IMR-90 (cell line): Measurements from ENCODE around the gene SMIM9. TPM values are rescaled to one million over a fixed set of nuclear protein-coding genes. Genes with fewer than 3 reads are reported as not detected.

Experiments
- ATAC-seq: fragments of 200-7000 bp; cut with Tn5 transposase; 2 replicates; pipeline ENCODE4 v1.9.1; 2020; ENCODE audit warnings: low read depth, mild to moderate bottlenecking, moderate library complexity
- BruUV-seq: library from RNA; stranded (reverse); fragments of 400-500 nt; replicated peaks from 2 replicates; lab custom pipeline; 2021; lab: Mats Ljungman, UMichigan
- CTCF ChIA-PET: fragments of 300-600 bp; formaldehyde crosslinking; extraction: SDS; loops from one replicate; lab custom pipeline; 2021; ENCODE audit warnings: antibody characterized with exemption; lab: Yijun Ruan, JAX
- POLR2A ChIA-PET: fragments of 300-600 bp; sonication (Branson Sonifier 250); formaldehyde crosslinking; loops from one replicate; lab custom pipeline; 2022; ENCODE audit warnings: antibody characterized with exemption; ENCODE audit not compliant: unreplicated experiment; lab: Charles Lee
- DNase-seq: peaks from one replicate; pipeline ENCODE4 v3.0.0; 2013
- H2AFZ ChIP-seq: replicated peaks from 2 replicates; pipeline ENCODE3; 2013; ENCODE audit warnings: low read length, mild to moderate bottlenecking; ENCODE audit not compliant: poor library complexity
- H2AK5ac ChIP-seq: 2 replicates; pipeline ENCODE4 v1.6.1; 2013; ENCODE audit warnings: low read depth, low read length, inconsistent platforms
- H2AK9ac ChIP-seq: replicated peaks from 2 replicates; pipeline ENCODE3; 2013; ENCODE audit warnings: mild to moderate bottlenecking, low read depth, low read length, moderate library complexity; ENCODE audit not compliant: poor library complexity
- H2BK120ac ChIP-seq: 2 replicates; pipeline ENCODE4 v1.6.1; 2013; ENCODE audit warnings: low read depth, low read length, inconsistent platforms
- H2BK15ac ChIP-seq: 3 replicates; pipeline ENCODE4 v1.6.1; 2013; ENCODE audit warnings: low read depth, low read length, inconsistent platforms
- H2BK20ac ChIP-seq: 2 replicates; pipeline ENCODE4 v1.6.1; 2013; ENCODE audit warnings: low read depth, mild to moderate bottlenecking, inconsistent platforms, low read length, moderate library complexity
- H2BK5ac ChIP-seq: 2 replicates; pipeline ENCODE4 v1.6.1; 2013; ENCODE audit warnings: mild to moderate bottlenecking, low read depth, low read length, inconsistent platforms; ENCODE audit not compliant: poor library complexity, severe bottlenecking
- H3K14ac ChIP-seq: replicated peaks from 2 replicates; pipeline ENCODE4 v1.6.1; 2013; ENCODE audit warnings: low read depth, low read length, inconsistent platforms
- H3K18ac ChIP-seq: 2 replicates; pipeline ENCODE4 v1.6.1; 2013; ENCODE audit warnings: low read depth, low read length, control low read depth
- H3K23ac ChIP-seq: 2 replicates; pipeline ENCODE4 v1.6.1; 2013; ENCODE audit warnings: low read depth, low read length, inconsistent platforms
- H3K27ac ChIP-seq: 2 replicates; pipeline ENCODE4 v1.5.1; 2013; ENCODE audit warnings: mild to moderate bottlenecking, control low read depth, low read length; ENCODE audit not compliant: insufficient read depth
- H3K27me3 ChIP-seq: 2 replicates; pipeline ENCODE4 v1.6.1; 2013; ENCODE audit warnings: low read length; ENCODE audit not compliant: control insufficient read depth, insufficient read depth
- H3K36me3 ChIP-seq: 2 replicates; pipeline ENCODE4 v1.6.1; 2013; ENCODE audit warnings: low read length, mixed read lengths; ENCODE audit not compliant: control insufficient read depth, insufficient read depth
- H3K4ac ChIP-seq: 2 replicates; pipeline ENCODE4 v1.6.1; 2013; ENCODE audit warnings: low read depth, low read length, inconsistent platforms
- H3K4me1 ChIP-seq: 2 replicates; pipeline ENCODE4 v1.6.1; 2013; ENCODE audit warnings: low read length, mixed read lengths; ENCODE audit not compliant: control insufficient read depth, insufficient read depth
- H3K4me2 ChIP-seq: 2 replicates; pipeline ENCODE4 v1.6.1; 2013; ENCODE audit warnings: low read depth, mild to moderate bottlenecking, control low read depth, low read length, moderate library complexity
- H3K4me3 ChIP-seq: 2 replicates; pipeline ENCODE4 v1.5.1; 2013; ENCODE audit warnings: low read depth, mild to moderate bottlenecking, control low read depth, low read length, moderate library complexity; ENCODE audit not compliant: insufficient read depth
- H3K56ac ChIP-seq: 2 replicates; pipeline ENCODE4 v1.6.1; 2013; ENCODE audit warnings: low read length, inconsistent platforms; ENCODE audit not compliant: insufficient read depth; ENCODE audit errors: extremely low read depth
- H3K79me1 ChIP-seq, 2 experiments: 2 replicates each; pipeline ENCODE4 v1.6.1; 2013; ENCODE audit warnings: low read length in 2 of 2, inconsistent platforms in 1 of 2, low read depth in 1 of 2
- H3K9ac ChIP-seq: 2 replicates; pipeline ENCODE4 v1.6.1; 2013; ENCODE audit warnings: low read depth, low read length, control low read depth
- H3K9me1 ChIP-seq: 2 replicates; pipeline ENCODE4 v1.6.1; 2013; ENCODE audit warnings: low read length, inconsistent platforms; ENCODE audit not compliant: insufficient read depth
- H3K9me3 ChIP-seq: 2 replicates; pipeline ENCODE4 v1.6.1; 2013; ENCODE audit warnings: low read length; ENCODE audit not compliant: control insufficient read depth, insufficient read depth
- H4K20me1 ChIP-seq: 2 replicates; pipeline ENCODE4 v1.6.1; 2013; ENCODE audit warnings: low read length, inconsistent platforms; ENCODE audit not compliant: insufficient read depth
- H4K5ac ChIP-seq: 2 replicates; pipeline ENCODE4 v1.6.1; 2013; ENCODE audit warnings: mild to moderate bottlenecking, low read depth, low read length, control low read depth
- H4K8ac ChIP-seq, 2 experiments: 2 replicates each; pipeline ENCODE4 v1.6.1; 2013; ENCODE audit warnings: low read depth in 2 of 2, low read length in 2 of 2, control low read depth in 1 of 2, inconsistent platforms in 1 of 2
- H4K91ac ChIP-seq: 2 replicates; pipeline ENCODE4 v1.6.1; 2013; ENCODE audit warnings: low read depth, low read length, inconsistent platforms; ENCODE audit not compliant: insufficient read depth
- BHLHE40 ChIP-seq: fragments of 150-350 bp; IDR thresholded peaks from 2 replicates; pipeline ENCODE4 v1.6.1; 2016; ENCODE audit warnings: mild to moderate bottlenecking, low read depth, low read length
- CEBPB ChIP-seq: IDR thresholded peaks from 2 replicates; pipeline ENCODE4 v1.6.1; 2012; ENCODE audit warnings: low read depth, low read length, improper control_type of control experiment
- CHD1 ChIP-seq: IDR thresholded peaks from 2 replicates; pipeline ENCODE4 v1.6.1; 2012; ENCODE audit warnings: low read depth, low read length, improper control_type of control experiment
- CTCF ChIP-seq: conservative IDR thresholded peaks from 2 replicates; pipeline ENCODE4 v1.5.1; 2012; ENCODE audit warnings: mild to moderate bottlenecking, low read depth, low read length, improper control_type of control experiment
- ELK1 ChIP-seq: fragments of 150-350 bp; IDR thresholded peaks from 2 replicates; pipeline ENCODE4 v1.6.1; 2016; ENCODE audit warnings: low read depth, mild to moderate bottlenecking, low read length, moderate library complexity, borderline replicate concordance
- MAZ ChIP-seq: IDR thresholded peaks from 2 replicates; pipeline ENCODE4 v1.6.1; 2012; ENCODE audit warnings: low read depth, mild to moderate bottlenecking, low read length, improper control_type of control experiment, moderate library complexity, borderline replicate concordance
- NFE2L2 ChIP-seq: fragments of 150-350 bp; IDR thresholded peaks from 2 replicates; pipeline ENCODE4 v1.6.1; 2016; ENCODE audit warnings: low read depth, mild to moderate bottlenecking, low read length
- POLR2A ChIP-seq: IDR thresholded peaks from 2 replicates; pipeline ENCODE4 v1.6.1; 2012; ENCODE audit warnings: mild to moderate bottlenecking, low read depth, low read length
- USF2 ChIP-seq: fragments of 150-350 bp; IDR thresholded peaks from 2 replicates; pipeline ENCODE4 v1.6.1; 2017; ENCODE audit warnings: mild to moderate bottlenecking, antibody characterized with exemption, low read length, low read depth
- dilution Hi-C: fragments of 300-500 bp; cut with HindIII; formaldehyde crosslinking; loops from one replicate; pipeline ENCODE4 v1.14.3; 2018; ENCODE audit warnings: low sequenced_read_pairs; ENCODE audit not compliant: unreplicated experiment
- in situ Hi-C: fragments of 300-500 bp; cut with MboI; formaldehyde crosslinking; loops from 3 replicates; pipeline ENCODE4 v1.14.3; 2019; ENCODE audit warnings: low sequenced_read_pairs, inconsistent platforms, mixed read lengths
- intact Hi-C: fragments of 100-400 bp; cut with micrococcal nuclease; formaldehyde crosslinking; loops from 2 replicates; pipeline ENCODE4 v1.10.0; 2022
- polyA plus RNA-seq, 3 experiments: library from polyadenylated mRNA; depleted of rRNA; stranded (reverse); fragments of >200 nt; gene quantifications; 2 replicates each; pipeline ENCODE4 v1.2.3, GENCODE V29; 2012; ENCODE audit warnings: low replicate concordance in 1 of 3
- total RNA-seq: library from RNA; depleted of rRNA; stranded (reverse); fragments of >200 nt; gene quantifications from 2 replicates; pipeline ENCODE4 v1.2.3, GENCODE V29; 2012

The SMIM9 gene
- total and polyA plus RNA-seq, 2 of the 4 experiments (the other 2 are of a cell fraction), result not detected

GRCh38 chrX:154855256-154855655 is 20.8 kb upstream of the SMIM9 start:
- no peaks in the 10 kb centered on the region for H3K9me1 ChIP-seq
- no peak overlapping the region for H3K4ac ChIP-seq
- no peak overlapping the region for H2AK9ac ChIP-seq
- no peak overlapping the region for H3K4me2 ChIP-seq
- H2BK20ac ChIP-seq, result no peak overlapping the region
- DNase-seq (no peak), ATAC-seq (no peak)
- in situ Hi-C loops (no loop called here), intact Hi-C loops (no loop called here), dilution Hi-C loops (no loop called here)
- no peak overlapping the region for H2AK5ac ChIP-seq
- no peak overlapping the region for H4K8ac ChIP-seq
- no peak overlapping the region for H3K56ac ChIP-seq
- H3K4me1 ChIP-seq, result no peaks in the 10 kb centered on the region
- H3K27me3 ChIP-seq, result no peaks in the 10 kb centered on the region
- H3K23ac ChIP-seq, result no peak overlapping the region
- H2BK15ac ChIP-seq, result no peak overlapping the region
- BruUV-seq, result no TSS peak
- H3K36me3 ChIP-seq, result no peaks in the 10 kb centered on the region
- no peak overlapping the region for H4K91ac ChIP-seq
- no peak overlapping the region for H2BK120ac ChIP-seq
- H2AFZ ChIP-seq, result no peak overlapping the region
- no peak overlapping the region for H3K18ac ChIP-seq
- no peaks in the 10 kb centered on the region for H3K79me1 ChIP-seq
- no peak overlapping the region for H2BK5ac ChIP-seq
- POLR2A ChIA-PET, result no interaction called here
- H3K9ac ChIP-seq, result no peak overlapping the region
- TF ChIP-seq ELK1 (no peak), CTCF (no peak), POLR2A (no peak), CEBPB (no peak), MAZ (no peak), USF2 (no peak), NFE2L2 (no peak), CHD1 (no peak), BHLHE40 (no peak)
- H4K20me1 ChIP-seq, result no peaks in the 10 kb centered on the region
- H4K5ac ChIP-seq, result no peak overlapping the region
- CTCF ChIA-PET, result no interaction called here
- 0 out of 2 replicates have a peak, but pooled peaks cover 3% of the 10 kb centered on the region for H3K9me3 ChIP-seq
- no peak overlapping the region for H3K14ac ChIP-seq
- no peak overlapping the region for H3K4me3 ChIP-seq
- H3K27ac ChIP-seq, result no peak overlapping the region
